Parathyroid adenoma (tissue), 2 donors: ENCODE results near the gene EFNA5.
"Not testable (repeated sequence)": the region's sequence is repeated elsewhere in the genome, so short reads cannot be mapped to it uniquely, and the experiment has no call there.

Experiments used
- H2AFZ ChIP-seq: fragments of 300-600 bp; sonication (generic); one replicate; pipeline ENCODE4 v1.7.0; 2017; ENCODE audit warnings: antibody characterized with exemption, mild to moderate bottlenecking
- H3K27ac ChIP-seq: fragments of 300-600 bp; sonication (generic); one replicate; pipeline ENCODE4 v1.7.0; 2017
- H3K27me3 ChIP-seq: fragments of 300-600 bp; sonication (generic); one replicate; pipeline ENCODE4 v1.7.0; 2017; ENCODE audit warnings: low read length; ENCODE audit not compliant: control insufficient read depth, insufficient read depth
- H3K36me3 ChIP-seq: fragments of 300-600 bp; sonication (generic); one replicate; pipeline ENCODE4 v1.7.0; 2017; ENCODE audit warnings: low read length; ENCODE audit not compliant: control insufficient read depth, insufficient read depth
- H3K4me1 ChIP-seq: fragments of 300-600 bp; sonication (generic); one replicate; pipeline ENCODE4 v1.7.0; 2017; ENCODE audit warnings: control low read depth
- H3K4me2 ChIP-seq: fragments of 300-600 bp; sonication (generic); one replicate; pipeline ENCODE4 v1.7.0; 2017; ENCODE audit warnings: low read length
- H3K4me3 ChIP-seq: fragments of 300-600 bp; sonication (generic); one replicate; pipeline ENCODE4 v1.7.0; 2017; ENCODE audit warnings: low read depth, low read length
- H3K79me2 ChIP-seq: fragments of 300-600 bp; sonication (generic); one replicate; pipeline ENCODE4 v1.7.0; 2017; ENCODE audit warnings: control low read depth
- H3K9ac ChIP-seq: fragments of 300-600 bp; sonication (generic); one replicate; pipeline ENCODE4 v1.7.0; 2017; ENCODE audit warnings: mild to moderate bottlenecking
- H3K9me3 ChIP-seq: fragments of 300-600 bp; sonication (generic); one replicate; pipeline ENCODE4 v1.7.0; 2017; ENCODE audit warnings: low read length; ENCODE audit not compliant: control insufficient read depth
- CTCF ChIP-seq: fragments of 300-600 bp; sonication (generic); IDR thresholded peaks from one replicate; pipeline ENCODE4 v1.7.0; 2017; ENCODE audit warnings: antibody characterized with exemption, mild to moderate bottlenecking
- donor health status: primary hyperparathyroidism.

Gene EFNA5

GRCh38 chr5:107359033-107359915, 311.5 kb downstream of the EFNA5 start:
- H3K27me3 ChIP-seq: no peaks in the 10 kb centered on the region
- no peak overlapping the region for H3K4me2 ChIP-seq
- no peak overlapping the region for H3K27ac ChIP-seq
- H3K9ac ChIP-seq: no peak overlapping the region
- no peaks in the 10 kb centered on the region for H3K4me1 ChIP-seq
- no peaks in the 10 kb centered on the region for H3K36me3 ChIP-seq
- no peak for TF ChIP-seq CTCF
- no peaks in the 10 kb centered on the region for H3K79me2 ChIP-seq
- no peak overlapping the region for H2AFZ ChIP-seq
- H3K9me3 ChIP-seq: no peaks in the 10 kb centered on the region
- H3K4me3 ChIP-seq: no peak overlapping the region

DNA sequence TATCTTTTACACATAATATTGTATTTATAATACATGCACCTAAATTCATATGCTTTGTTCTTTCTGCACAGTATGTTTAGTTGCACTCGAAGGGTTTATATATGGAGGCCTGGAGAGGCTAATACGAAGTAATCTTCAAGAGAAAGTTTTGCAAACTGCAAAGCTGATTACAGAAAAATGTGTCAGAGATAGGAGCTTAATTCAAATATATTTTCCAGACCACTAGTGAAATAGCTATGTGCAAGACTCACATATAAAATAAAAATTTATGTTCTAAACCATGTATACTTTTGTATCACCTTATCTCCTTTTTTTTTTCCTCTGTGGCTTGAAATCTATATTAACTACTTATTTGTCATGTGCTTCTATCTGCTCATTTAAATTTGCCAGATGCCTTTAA, 313.8 kb downstream of the EFNA5 start:
- H2AFZ ChIP-seq: no peak overlapping the region
- no peak overlapping the region for H3K9ac ChIP-seq

GRCh38 chr5:107352576-107352975, 318.2 kb downstream of the EFNA5 start:
- no peak for TF ChIP-seq CTCF
- H3K4me1 ChIP-seq: no peaks in the 10 kb centered on the region
- H3K9me3 ChIP-seq: no peaks in the 10 kb centered on the region
- H3K36me3 ChIP-seq: no peaks in the 10 kb centered on the region
- H3K27me3 ChIP-seq: no peaks in the 10 kb centered on the region
- H3K79me2 ChIP-seq: no peaks in the 10 kb centered on the region
- no peak overlapping the region for H3K4me3 ChIP-seq
- no peak overlapping the region for H3K4me2 ChIP-seq
- H3K9ac ChIP-seq: no peak overlapping the region
- H3K27ac ChIP-seq: no peak overlapping the region
- H2AFZ ChIP-seq: no peak overlapping the region

More for the DNA sequence above, 313.8 kb downstream of the EFNA5 start:
- H3K79me2 ChIP-seq: no peaks in the 10 kb centered on the region
- TF ChIP-seq CTCF: no peak
- no peaks in the 10 kb centered on the region for H3K27me3 ChIP-seq
- no peaks in the 10 kb centered on the region for H3K36me3 ChIP-seq
- H3K4me1 ChIP-seq: no peaks in the 10 kb centered on the region
- H3K4me2 ChIP-seq: no peak overlapping the region
- H3K9me3 ChIP-seq: no peaks in the 10 kb centered on the region
- H3K27ac ChIP-seq: no peak overlapping the region
- H3K4me3 ChIP-seq: no peak overlapping the region

DNA sequence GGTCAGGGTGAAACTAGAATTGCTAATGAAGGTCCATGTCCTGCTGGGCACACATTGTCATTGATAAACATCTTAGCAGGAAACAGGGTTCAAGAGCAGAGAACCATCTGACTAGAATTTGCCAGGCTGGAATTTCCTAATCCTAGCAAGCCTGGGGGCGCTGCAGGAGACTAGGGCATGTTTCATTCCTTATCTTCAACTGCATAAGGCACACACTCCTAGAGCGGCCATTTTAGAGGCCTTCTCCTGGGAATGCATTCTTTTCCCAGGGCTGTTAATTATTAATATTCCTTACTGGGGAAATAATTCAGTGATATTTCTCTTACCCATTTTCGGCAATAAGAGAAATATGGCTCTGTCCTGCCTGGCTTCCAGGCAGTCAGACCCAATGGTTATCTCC, 324.2 kb downstream of the EFNA5 start:
- not testable (repeated sequence) for H2AFZ ChIP-seq, H3K4me2 ChIP-seq, H3K36me3 ChIP-seq, H3K4me3 ChIP-seq, H3K27me3 ChIP-seq, H3K79me2 ChIP-seq, H3K4me1 ChIP-seq, H3K27ac ChIP-seq, H3K9ac ChIP-seq, H3K9me3 ChIP-seq

DNA sequence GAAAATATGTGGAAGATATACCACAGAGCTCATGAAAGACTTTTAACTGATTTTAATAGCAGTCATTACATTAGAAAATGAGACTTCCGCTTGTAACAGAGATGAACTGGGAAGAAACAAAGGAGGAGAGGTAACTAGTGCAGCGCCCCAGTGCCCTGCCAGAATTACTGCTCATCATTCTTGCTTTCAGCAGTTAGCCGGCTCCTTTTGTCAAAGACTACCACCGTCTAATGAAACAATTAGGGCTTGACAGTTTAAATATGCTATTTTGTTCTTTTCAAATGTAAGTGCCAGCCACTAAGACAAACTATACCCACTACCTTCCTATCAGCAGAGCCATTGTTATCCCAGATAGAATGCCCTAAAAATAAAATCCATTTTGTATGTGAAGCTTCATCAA, 328.4 kb downstream of the EFNA5 start:
- H3K4me2 ChIP-seq: no peak overlapping the region
- no peaks in the 10 kb centered on the region for H3K36me3 ChIP-seq
- no peak overlapping the region for H3K4me3 ChIP-seq
- H3K9me3 ChIP-seq: peaks cover 4% of the 10 kb centered on the region
- H2AFZ ChIP-seq: no peak overlapping the region
- no peaks in the 10 kb centered on the region for H3K79me2 ChIP-seq
- no peak overlapping the region for H3K9ac ChIP-seq
- H3K27me3 ChIP-seq: no peaks in the 10 kb centered on the region
- no peaks in the 10 kb centered on the region for H3K4me1 ChIP-seq
- no peak overlapping the region for H3K27ac ChIP-seq
- no peak for TF ChIP-seq CTCF
